ENCODE results near the gene NOL11.

DNA sequence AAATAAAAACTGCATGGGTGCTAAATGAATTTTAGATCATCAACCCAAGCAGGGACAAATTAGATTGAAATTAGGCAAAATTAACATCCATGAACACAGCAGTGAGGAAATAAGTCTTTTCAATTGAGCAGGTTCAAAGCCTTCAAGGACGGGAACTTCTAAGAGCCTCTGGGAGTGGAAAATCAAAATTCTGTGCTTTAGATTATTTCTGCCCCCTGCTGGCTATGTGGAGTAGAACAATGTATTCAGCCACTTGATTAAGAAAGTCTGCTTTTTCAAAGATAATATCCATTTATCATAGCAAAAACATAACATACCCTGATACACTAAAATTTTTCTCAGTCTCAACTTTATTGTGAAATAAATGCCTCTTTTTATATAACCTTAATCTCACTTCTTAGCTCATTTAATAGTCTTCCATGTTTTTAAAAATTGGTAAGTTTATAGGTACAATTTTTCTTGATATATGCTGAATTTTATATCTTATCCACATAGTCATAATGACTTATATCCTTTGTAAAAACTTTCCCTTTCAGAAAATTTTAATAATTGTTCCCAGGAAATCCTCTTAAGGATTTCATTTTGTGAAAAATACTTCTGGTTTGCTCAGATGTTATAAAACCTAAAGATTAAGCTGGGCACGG is 28.1 kb upstream of the NOL11 start:
- no peak; the same call in 1 of the 2 replicates for TF ChIP-seq POLR2A (IDR thresholded peaks at IDR 0.05; ENCODE audit: low read depth, low read length)
- TF ChIP-seq, protein P1, sequence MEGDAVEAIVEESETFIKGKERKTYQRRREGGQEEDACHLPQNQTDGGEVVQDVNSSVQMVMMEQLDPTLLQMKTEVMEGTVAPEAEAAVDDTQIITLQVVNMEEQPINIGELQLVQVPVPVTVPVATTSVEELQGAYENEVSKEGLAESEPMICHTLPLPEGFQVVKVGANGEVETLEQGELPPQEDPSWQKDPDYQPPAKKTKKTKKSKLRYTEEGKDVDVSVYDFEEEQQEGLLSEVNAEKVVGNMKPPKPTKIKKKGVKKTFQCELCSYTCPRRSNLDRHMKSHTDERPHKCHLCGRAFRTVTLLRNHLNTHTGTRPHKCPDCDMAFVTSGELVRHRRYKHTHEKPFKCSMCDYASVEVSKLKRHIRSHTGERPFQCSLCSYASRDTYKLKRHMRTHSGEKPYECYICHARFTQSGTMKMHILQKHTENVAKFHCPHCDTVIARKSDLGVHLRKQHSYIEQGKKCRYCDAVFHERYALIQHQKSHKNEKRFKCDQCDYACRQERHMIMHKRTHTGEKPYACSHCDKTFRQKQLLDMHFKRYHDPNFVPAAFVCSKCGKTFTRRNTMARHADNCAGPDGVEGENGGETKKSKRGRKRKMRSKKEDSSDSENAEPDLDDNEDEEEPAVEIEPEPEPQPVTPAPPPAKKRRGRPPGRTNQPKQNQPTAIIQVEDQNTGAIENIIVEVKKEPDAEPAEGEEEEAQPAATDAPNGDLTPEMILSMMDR (conservative IDR thresholded peaks at IDR 0.05; ENCODE audit: low read depth, low read length), result peak; percentile 85
- TF ChIP-seq, protein P2, sequence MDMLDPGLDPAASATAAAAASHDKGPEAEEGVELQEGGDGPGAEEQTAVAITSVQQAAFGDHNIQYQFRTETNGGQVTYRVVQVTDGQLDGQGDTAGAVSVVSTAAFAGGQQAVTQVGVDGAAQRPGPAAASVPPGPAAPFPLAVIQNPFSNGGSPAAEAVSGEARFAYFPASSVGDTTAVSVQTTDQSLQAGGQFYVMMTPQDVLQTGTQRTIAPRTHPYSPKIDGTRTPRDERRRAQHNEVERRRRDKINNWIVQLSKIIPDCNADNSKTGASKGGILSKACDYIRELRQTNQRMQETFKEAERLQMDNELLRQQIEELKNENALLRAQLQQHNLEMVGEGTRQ (IDR thresholded peaks at IDR 0.05; ENCODE audit: low read depth, low read length), result no peak
- no peak for TF ChIP-seq MAFK (IDR thresholded peaks at IDR 0.05; ENCODE audit: low read depth, low read length)
- TF ChIP-seq BHLHE40 (IDR thresholded peaks at IDR 0.05; ENCODE audit: low read depth, low read length), result no peak
- TF ChIP-seq FOS (IDR thresholded peaks at IDR 0.05; ENCODE audit: low read depth, low read length), result no peak
- peak; percentile 71 for TF ChIP-seq RAD21 (IDR thresholded peaks at IDR 0.05; ENCODE audit: low read length)
- no peak for TF ChIP-seq NFE2L2 (IDR thresholded peaks at IDR 0.05; ENCODE audit: low read depth, low read length)
- TF ChIP-seq RFX5 (IDR thresholded peaks at IDR 0.05; ENCODE audit: low read depth, low read length), result no peak
- no peak for TF ChIP-seq CEBPB (IDR thresholded peaks at IDR 0.05; ENCODE audit: low read depth, low read length)
- TF ChIP-seq MXI1 (IDR thresholded peaks at IDR 0.05; ENCODE audit: borderline replicate concordance, low read depth, low read length), result no peak
- TF ChIP-seq SMC3 (IDR thresholded peaks at IDR 0.05; ENCODE audit: low read depth, low read length), result peak; percentile 81
- TF ChIP-seq, protein P3, sequence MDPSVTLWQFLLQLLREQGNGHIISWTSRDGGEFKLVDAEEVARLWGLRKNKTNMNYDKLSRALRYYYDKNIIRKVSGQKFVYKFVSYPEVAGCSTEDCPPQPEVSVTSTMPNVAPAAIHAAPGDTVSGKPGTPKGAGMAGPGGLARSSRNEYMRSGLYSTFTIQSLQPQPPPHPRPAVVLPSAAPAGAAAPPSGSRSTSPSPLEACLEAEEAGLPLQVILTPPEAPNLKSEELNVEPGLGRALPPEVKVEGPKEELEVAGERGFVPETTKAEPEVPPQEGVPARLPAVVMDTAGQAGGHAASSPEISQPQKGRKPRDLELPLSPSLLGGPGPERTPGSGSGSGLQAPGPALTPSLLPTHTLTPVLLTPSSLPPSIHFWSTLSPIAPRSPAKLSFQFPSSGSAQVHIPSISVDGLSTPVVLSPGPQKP (IDR thresholded peaks at IDR 0.05; ENCODE audit: borderline replicate concordance, low read depth, low read length), result no peak
